Gastrocnemius medialis (tissue), 4 donors: Measurements from ENCODE around the gene ZNF700.

Source experiments
- CTCF ChIP-seq, 5 experiments: fragments of 450-650 bp in 3 of 5; fragments of 200-600 bp in 2 of 5; sonication (generic) in 2 of 5; IDR thresholded peaks in 4 of 5; conservative IDR thresholded peaks in 1 of 5; 1 replicate in 4 of 5; 2 replicates in 1 of 5; pipeline ENCODE4 v1.5.1; 2016 to 2019; ENCODE audit warnings: antibody characterized with exemption in 5 of 5, mild to moderate bottlenecking in 3 of 5, moderate library complexity in 3 of 5
- POLR2A ChIP-seq, 2 donors: fragments of 450-650 bp; IDR thresholded peaks; one replicate each; pipeline ENCODE4 v1.6.1; 2017; ENCODE audit warnings: antibody characterized with exemption in 2 of 2, mild to moderate bottlenecking in 2 of 2, moderate library complexity in 2 of 2

GRCh38 chr19:11982526-11982925, 57.6 kb downstream of the ZNF700 start:
- TF ChIP-seq CTCF (IDR thresholded peaks at IDR 0.05 in 4 of 5, conservative IDR thresholded peaks at IDR 0.05 in 1 of 5) (no peak), POLR2A (IDR thresholded peaks at IDR 0.05) (no peak)
